GM21390 (cell line): ENCODE results near the gene MACROD2.
A peak's percentile ranks its signal among the peaks of the same experiment; 100 is the strongest.
"Not testable (repeated sequence)": the region's sequence is repeated elsewhere in the genome, so short reads cannot be mapped to it uniquely, and the experiment has no call there.

ENCODE experiments used
- ATAC-seq: cut with Tn5 transposase; IDR thresholded peaks from one replicate; pipeline ENCODE4 v1.9.1; 2021; ENCODE audit not compliant: unreplicated experiment

The MACROD2 gene

DNA sequence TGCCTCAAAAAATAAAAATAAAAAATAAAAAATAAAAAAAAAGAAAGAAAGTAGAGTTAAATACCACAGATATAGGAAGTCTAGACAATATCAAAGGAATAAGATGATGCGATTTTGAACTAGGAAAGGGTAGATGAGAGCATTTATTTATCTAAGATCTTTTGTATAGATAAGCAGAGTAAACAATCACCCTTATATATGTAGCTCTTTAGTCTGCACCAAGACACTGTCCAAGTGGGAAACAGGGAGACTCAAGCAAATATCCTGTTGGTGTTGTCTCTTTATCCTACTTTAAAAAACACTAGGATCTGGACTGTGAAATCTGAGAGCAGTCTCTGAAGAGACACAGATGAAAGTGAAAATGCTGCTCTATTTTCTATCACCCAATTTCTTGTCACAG is 929.1 kb downstream of the MACROD2 start:
- ATAC-seq, result no peak

DNA sequence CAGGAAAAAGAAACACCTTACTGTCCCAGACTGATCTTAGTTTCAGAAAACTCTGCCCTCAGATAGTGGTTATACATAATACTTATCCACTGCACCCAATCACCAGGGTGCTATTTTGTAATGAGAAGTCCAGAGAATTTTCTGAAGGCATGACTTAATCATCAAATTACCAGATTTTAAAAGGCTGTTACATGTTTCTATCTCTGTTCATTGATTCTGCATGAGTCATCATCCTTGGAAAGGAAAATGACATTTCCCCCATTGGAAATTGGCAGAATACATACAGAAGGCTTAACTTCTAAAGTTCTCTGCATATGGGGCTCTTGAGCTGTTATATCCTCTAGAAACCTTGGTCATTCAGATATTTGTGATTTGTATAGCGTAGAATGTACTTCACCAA is 930.0 kb downstream of the MACROD2 start:
- no peak for ATAC-seq

DNA sequence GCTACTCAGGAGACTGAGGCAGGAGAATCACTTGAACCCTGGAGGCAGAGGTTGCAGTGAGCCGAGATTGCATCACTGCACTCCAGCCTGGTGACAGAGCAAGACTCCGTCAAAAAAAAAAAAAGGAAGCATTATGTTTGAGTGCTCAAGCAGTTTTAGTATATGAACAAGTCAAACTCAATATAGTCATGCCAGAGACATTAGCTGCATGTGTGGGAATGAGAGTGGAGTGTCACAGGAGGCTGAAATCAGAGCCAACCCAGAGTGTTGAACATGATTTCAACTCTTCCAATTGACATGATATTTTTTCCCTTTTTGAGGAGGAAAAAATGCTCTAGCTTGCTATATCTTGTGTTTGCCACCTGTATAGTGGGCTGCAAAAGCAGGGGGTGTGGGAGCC is 931.1 kb downstream of the MACROD2 start:
- ATAC-seq, result not testable (repeated sequence)

DNA sequence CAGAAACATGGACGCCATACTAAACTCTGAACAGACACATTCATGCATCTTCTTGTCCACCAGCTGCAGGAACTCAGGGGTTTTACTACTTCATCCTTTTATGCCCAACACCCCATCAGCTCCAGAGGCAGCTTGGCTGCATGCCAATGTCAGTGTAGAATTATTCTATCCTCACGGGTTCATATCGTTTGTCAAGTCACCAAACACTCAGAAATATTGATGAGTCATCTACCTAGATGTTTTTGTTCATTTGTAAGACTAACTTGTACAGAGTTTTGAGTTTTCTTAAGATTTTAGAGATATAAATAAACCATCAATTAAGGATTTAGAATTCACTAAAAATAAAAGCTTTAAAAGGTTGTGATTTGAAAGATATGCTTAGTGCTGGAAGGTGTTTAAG is 932.8 kb downstream of the MACROD2 start:
- no peak for ATAC-seq

DNA sequence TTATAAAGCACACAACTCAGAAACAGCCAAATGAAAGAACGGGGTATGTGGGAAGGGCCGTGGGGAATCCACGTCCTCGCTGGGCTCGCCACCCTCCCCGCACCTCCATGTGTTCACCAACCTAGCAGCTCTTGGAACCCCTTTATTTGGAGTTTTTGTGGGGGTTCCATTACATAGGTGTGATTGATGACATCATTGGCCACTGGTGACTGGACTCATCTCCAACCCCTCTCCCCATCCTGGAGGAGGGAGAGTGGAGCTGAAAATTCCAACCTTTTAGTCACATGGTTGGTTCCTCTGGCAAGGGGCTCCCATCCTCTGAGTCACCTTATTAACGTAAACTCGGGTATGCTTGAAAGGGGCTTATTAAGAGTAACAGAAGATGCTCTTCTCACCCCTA is 934.1 kb downstream of the MACROD2 start:
- no peak for ATAC-seq

DNA sequence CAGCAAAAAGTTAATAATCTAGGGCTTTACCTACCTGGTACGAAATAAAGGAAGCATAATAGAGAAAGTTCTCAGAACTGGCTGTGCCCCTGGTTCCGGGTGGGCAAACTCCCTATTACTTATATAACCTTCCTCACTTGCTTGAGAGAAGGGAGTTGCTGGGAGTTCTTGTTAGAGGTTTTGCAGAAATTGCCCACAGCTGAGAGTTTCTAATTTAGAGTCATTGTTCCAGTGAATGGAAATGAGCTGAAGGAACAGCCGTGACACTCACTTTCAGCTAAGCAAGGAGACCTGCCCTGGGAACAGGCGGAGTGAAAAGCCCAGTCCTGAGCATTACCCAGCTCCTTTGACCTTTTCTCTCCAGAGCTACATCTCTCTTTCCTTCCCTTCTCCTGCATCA is 936.7 kb downstream of the MACROD2 start:
- ATAC-seq, result no peak

DNA sequence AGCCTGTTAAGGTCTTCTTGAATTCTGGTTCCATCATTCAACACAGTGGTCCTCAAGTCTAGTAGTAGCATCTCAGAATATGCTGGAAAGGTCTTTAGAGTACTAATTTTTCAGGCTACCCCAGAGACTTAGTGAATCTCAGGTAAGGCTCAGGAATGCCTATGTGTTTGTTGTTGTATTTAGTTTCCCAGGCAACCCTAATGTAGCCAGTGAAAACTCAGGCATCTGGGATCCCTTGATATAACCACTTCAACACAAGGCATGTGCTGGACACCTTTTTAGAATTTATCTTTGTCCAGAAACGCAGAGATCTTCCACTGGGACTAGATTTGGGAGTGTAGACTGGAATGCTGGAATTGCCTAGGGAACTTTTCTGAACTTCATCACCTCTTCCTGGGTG is 940.0 kb downstream of the MACROD2 start:
- ATAC-seq, result no peak

DNA sequence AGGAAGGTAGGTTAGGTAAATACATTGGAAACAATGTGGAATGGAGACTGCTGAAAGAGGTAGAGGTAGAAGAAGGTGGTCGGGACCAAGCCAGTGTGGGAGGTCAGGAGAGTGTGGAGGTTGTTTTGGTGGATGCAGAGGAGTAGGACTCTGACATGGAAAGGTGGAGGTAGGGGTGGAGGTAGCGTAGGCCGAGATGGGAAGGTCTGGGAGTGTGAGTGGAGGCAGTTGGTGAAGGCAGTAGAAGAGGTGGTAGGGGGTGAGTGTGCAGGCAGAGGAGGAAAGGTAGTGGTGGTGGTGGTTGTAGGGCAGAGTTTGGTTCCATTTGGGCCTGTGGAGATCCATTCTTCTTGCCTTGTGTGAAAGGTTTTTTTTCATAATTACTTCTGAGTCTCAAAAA is 941.7 kb downstream of the MACROD2 start:
- ATAC-seq, result no peak

DNA sequence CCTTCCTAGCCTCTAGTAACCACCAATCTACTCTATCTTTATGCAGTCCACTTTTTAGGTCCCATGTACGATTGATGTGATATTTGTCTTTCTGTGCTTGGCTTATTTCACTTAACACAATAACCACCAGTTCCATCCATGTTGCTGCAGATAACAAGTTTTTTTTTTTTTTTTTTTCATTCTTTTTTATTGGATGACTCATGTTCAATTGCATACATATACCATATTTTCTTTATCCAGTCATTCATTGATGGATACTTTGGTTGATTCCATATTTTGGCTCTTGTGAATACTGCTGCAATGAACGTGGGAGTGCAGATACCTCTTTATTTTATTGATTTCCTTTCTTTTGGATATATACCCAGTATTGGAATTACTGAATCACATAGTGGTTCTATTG is 942.5 kb downstream of the MACROD2 start:
- ATAC-seq, result no peak

DNA sequence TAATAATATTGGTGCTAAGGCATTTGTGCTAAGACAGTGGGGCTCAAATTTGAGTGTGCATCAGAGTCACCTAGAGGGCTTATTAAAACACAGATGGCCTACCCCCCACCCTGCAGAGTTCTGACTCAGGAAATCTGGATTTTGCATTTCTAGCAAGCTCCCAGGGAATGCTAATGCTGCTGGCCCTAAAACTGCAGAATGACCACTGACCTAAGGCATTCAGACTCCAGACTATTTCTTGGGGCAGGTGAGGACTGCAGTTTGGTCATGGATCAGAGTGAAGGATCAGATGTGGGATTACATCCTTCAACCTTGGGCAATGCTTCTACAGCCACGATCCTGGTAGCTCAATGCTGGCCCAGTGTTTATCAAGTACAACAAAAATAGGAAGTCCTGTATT is 952.2 kb downstream of the MACROD2 start:
- no peak for ATAC-seq

DNA sequence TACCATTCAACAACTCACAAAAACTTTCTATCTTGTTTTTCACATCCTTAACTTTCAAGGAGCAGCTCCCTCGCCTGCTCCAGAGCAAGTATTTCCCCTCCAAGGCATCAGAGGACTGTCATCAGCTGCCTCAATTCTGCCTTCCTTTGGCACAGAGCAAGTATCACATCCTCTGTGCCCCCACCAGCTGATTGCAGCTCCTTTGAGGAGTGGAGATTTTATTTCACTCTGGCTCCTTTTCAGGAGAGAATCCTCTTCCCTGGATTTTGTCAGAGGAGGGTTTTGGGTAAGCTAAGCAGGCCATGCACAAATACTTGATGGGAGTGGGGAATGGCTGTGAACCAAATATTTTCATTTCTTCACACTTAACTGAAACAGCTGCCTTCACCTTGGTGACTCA is 952.6 kb downstream of the MACROD2 start:
- ATAC-seq, result no peak

DNA sequence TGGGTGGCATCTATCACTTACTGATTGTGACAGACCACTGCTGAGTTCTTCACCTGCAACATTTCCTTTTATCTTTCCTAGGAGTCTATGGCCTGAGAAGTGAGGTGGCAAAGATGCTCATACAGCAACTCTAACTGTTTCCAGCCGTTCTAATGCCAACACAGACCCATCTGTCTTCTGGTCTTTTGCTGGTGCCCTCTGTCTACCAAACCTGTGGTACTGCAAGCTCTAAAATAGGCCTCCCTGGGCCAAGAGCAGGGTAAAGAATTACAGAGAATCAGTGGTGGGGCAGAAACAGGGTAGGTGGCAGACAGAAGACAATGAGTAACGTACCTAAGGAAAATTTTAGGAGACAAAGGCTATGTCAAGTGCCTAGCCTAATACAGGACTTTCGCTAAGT is 953.1 kb downstream of the MACROD2 start:
- no peak for ATAC-seq

DNA sequence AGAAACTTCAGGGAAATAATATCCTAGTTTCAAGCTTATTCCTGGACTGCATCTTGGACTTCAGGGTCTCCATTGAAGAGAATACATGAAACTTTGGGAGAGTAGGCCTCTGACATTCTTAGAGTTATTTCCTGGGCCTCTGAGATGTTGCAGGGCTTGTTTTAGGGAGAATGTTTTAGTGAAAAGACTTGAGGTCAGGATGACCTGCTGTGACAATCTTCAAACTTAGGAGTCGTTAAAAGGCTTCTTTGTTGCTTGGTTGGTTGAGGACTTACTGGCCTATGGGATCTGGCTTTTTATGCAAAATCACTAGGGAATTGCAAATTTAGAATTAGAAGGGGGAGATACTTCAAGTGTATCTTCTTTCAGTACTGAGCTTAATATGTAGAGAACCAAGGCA is 955.3 kb downstream of the MACROD2 start:
- ATAC-seq, result no peak

DNA sequence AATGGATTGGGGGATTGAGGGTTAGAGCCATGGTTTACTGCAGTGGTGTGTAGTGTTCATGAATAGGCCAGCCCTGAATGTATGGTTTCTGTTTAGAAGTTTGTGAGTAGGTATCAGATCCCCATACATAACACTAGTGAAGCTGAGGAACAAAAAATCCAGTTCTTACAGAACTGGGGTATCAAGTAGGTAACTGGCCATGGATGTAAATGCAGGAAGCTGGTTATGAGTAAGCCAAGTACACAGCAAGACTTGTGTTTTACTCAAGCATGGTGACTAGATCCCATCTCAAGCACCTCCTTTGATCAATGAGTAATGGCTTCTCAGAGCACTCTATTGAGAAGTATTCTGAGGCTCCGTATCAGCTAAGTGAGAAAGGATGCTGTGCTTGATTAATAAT is 955.8 kb downstream of the MACROD2 start:
- ATAC-seq, result peak; percentile 70

DNA sequence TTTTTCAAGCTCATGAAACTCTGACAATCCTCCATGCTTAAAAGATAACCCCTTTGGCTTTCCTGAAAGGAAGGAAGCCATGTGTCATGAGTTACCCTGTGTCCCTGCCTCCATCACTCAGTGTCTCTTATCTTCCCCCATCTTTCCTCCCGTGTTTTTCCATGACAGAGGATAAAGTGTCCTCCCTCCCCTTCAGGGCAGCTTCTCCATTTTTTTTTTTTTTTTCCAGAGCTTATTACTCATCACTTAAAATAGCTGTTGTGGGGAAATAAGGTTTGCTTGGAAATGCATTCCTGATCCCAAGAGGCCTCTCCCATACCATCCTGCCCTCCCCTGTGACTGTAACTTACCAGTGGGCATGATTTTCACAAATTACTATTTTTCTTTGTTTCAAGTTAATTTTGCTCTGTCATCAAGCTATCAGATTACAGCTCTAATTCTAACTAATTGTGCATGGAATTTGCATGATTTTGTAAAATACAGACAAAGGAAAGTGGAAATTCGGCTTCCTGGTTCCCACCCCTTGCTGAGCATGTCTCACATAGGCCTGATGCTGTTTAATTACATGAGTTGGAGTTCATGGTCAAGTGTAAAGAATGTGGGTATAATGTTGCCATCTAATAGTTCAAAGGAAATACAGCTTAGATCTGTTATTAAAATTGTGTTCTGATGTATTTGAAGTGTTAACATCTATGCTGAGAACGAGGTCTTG is 956.5 kb downstream of the MACROD2 start:
- no peak for ATAC-seq

DNA sequence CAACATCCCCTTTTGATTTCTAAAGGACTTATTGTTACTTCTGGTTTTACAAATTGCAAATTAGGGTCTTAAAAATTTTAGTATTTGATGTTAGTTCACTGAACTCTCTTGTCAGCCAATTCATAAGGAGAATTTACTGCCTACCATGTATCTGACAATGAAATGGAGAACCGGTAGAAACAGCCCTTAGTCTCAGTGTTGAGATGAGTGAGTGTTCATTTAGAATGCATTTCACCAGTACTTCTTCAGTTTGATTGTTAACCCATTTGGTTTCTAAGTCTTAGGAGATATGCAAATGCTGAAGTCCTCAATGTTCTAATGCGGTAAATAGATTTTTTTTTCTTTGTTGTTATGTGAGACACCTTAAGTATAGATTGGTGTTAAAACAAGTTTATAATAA is 958.4 kb downstream of the MACROD2 start:
- no peak for ATAC-seq

DNA sequence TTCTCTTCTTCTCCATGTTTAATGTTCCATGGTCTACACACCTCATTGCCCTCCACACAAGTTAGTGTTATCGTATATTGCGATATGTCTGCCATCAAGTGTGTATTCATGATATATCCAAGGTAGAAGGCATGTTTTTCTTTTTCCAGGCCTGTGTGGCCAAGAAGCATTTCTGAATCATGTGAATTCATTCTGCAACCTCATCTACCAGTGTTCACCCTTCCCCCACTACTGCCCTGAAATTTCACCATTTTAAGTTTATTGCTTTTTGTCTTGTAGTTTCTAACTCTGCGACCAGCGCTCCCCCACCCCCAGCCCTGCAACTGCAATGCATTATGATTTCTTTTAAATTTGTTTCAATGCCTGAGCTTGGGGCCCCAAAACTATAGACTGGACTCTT is 960.1 kb downstream of the MACROD2 start:
- ATAC-seq, result no peak

DNA sequence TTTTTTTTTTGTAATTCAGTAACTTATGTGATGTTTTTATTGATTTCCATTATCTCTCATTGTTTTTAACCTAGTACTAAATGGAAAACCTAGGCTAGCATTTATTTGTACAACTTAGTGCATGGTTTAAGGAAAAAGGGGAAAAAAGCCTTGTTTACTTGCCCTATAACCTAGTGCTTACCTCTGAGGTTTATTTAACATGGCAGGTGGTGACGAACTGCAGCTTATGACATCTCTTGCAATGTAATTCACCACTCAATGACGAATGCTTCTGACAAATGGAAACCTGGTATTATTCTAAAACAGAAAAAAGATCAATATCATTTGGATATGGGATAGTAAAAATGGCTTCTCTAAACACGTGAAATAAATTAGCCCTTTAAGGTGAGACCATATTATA is 960.7 kb downstream of the MACROD2 start:
- ATAC-seq, result no peak

DNA sequence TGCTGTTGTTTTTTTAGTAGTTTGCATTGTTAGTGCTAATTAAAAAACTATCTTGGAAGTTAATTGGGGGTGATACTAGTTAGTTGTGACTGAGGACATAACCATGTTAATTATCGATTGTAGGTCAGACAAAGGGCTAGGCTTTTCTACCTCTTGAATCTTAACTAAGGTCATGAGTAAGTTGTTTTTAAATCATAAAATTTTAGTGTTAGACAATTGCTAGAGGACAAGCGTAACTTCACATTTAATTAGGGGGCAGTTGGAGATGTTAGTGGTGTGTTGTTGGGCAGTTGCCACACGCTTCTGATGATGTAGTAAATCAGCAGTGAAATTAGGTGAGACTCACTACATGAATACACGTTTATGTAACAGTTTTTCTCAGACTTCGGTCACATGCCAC is 961.2 kb downstream of the MACROD2 start:
- no peak for ATAC-seq

DNA sequence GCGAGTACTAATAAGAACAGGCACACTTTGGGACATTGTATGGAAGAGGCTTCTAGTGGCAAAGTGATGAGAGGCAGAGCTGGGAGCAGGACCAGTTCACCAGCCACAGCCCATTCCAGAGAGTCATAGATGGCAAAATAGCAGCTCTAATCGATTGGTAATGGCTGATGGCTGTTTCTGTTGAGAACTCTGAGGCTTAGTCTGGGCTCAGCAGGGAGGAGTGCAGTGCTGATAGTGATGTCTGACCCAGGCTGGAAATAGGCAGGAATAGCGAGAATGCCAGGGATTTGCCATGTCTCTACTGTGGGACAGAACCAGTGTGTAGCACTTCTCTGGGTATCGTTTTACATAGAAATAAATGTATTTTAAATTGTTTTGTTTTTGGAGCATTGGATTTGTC is 962.1 kb downstream of the MACROD2 start:
- no peak for ATAC-seq

DNA sequence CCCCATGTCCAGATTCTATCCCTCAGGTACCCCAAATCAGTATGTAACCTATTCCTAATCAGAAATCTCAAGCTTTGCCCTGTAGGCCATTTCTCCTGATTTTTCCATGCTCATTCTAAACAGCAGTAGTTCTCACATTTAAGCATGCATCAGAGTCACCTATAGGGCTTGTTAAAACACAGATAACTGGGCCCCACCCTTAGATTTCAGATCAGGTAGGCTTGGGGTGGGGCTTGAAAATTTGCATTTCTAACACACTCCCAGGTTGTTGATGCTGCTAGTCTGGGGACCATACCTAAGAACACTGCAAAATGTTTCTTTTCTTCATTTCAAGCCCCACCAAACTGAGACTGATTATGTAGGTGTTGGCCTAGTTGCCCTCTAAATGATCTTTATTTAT is 963.3 kb downstream of the MACROD2 start:
- ATAC-seq, result no peak

DNA sequence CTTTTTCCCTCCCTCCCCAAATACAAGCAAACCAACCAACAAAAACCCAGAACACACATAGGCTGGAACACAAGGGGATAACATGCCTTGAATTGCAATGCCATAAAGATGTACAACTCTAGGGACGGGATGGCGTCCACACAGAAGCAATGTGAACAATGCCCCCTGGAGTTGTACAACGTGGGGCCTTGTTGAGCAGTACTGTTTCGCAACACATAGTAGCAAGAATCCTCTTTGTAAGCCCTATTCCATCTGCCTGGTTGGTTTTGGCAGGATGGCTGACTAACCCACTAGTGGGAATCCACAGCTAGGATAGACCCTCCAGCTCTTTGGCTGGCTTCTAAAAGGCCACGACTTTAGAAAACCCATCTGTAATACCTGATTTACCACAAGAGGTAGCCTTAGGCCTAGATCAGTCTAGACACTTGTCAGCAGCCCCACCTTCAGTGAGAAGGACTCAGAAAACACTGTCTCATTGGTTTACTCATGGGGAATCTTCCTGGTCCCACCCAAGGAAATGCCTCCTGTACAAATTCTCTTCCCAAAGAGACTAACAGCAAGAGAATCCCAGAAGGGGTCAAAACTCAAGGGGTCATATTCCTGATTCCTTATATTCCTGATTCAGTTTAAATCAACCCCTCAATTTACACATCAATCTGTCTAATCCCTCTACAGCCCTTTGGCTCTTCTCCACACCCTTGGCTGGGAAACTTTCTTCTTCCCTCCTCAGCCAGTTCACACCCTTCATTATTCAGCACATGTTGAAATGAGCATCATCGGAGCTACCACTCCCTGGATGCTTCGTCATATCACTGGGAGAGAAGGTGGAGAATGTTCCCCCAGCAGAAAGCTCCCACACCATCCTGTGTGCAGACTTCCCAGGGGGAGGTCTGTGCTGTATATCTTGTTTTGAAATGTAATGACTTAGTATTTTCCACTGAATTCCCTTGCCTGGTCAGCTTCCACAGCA is 964.5 kb downstream of the MACROD2 start:
- ATAC-seq, result no peak
